Measurements from ENCODE around the gene LAMA5.

The LAMA5 gene

DNA sequence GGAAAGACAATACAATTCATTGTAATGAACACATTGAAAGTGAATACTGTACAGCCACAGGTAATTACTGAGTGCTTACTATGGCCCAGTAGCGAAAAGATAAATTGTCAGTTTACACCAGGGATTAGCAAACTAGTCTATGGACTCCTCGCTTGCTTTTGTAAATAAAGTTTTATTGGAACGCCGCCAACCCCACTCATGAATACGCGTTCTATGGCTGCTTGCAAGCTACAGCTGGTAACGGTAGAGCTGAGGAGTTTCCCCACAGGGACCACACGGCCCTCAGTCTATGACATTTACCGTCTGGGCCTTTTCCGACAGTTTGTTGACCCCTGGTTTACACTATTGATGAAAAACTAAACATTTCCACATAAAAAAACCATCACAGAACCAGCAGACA is 24.2 kb downstream of the LAMA5 start:
- DNase-seq = no peak

DNA sequence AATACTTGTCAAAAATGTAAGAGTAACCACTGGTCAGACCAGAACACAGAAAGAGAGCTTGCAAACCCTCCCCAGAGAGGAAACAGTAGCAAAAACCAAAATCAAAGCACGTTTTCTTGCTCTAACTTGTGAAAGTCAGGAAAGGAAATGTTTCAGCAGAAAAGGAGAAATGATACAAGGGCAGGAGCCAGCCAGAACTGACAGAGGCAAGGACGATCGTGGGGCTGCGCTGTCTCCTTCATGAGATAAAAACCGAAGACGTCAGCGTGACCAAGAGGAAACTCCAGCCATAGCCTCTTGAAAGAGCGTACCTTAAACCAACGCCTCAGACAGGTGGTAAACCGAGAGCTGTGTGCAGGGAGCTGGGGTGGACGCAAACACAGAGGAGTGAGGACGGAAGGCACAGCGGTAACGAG is 27.5 kb downstream of the LAMA5 start:
- DNase-seq = no peak

DNA sequence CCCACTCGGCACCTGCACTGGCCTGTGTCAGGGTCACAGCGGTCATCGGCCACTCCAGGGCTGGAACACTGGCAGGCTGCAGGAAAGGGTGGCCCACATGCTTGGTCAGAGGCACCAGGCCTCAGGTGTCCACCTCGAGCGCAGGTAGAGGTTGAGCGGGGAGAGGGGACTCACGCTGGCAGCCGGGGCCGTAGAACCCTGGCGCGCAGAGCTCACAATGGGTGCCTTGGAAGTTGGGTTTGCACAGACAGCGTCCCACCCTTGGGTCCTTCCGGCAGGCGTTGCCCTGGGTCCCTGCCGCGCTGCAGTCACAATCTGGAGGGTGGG is 28.9 kb downstream of the LAMA5 start:
- DNase-seq = no peak

DNA sequence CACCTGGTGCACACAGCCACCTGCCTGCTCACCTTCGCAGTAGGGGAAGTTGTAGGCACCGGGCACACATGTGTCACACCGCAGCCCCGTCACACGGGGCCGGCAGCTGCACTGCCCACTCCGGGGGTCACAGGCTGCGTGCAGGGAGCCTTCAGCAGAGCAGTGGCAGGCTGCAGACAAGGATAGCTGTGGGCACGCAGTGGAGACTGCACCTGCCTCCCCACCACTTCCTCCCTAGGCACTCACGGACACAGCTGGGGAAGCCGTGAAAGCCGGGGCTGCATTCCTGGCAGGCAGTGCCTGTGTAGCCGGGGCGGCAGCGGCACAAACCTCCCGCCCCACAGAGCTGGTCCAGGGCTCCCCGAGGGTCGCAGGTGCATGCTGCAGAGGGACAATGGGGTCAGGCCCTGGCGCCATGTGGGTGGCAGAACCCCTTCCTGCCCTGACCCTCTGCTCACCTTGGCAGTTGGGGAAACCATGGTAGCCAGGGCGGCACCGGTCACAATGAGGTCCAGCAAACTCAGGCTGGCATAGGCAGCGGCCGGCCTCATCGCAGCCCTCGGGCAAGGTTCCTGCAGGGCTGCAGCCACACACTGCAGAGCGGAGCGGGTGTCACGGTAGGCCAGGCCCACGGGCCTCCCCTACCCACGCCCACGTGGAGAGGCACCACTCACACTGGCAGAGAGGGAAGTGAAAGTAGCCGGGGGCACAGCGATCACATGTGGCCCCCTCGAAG is 29.4 kb downstream of the LAMA5 start:
- DNase-seq = no peak

DNA sequence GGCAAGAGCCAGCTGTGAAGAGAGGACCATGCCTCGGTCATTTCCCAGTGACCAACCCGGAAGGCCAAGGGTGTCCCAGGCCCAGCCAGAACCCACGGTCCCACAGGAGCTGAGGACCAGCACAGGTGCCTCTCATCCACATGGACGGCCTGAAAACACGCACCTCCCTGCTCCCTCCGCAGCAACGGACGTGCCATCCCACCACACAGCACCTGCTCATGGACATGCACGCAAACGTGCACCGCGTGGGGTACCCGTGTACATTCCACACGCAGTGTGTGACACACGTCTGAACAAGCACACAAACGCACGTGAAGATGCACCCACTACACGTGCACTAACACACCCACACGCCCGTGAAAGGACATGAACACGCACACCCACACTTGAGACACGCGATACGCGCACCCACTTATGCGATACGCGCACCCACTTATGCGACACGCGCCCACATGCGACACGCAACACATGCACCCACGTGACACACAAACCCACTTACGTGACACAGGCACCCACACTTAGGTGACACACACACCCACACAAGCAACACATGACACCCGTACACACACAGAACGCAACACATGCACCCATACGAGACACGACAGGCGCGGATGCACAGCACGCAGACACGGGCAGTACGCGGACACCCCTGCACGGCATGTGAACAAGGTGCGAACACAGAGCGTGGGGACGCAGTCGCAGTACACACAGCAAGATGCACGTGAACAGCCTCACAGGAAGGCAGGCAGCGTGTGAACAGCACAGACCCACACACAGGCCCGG is 30.1 kb downstream of the LAMA5 start:
- no peak for DNase-seq

DNA sequence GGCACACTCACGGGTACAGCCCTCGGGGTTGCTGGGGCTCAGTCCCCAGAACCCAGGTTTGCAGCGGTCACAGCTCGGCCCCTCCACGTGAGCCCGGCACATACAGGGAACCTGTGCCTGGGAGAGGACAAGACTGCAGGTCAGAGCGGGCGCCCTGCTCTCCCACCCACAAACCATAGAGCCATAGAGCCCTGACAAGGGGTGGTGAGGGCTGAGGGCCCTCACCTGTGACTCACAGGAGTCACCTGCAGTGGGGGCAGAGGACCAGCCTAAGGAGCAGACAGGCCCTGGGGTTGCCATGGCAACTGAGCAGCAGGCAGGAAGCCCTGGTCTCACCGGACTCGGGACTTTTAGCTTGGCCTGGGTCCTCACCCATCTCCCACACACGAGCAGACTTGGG is 30.8 kb downstream of the LAMA5 start:
- no peak for DNase-seq

DNA sequence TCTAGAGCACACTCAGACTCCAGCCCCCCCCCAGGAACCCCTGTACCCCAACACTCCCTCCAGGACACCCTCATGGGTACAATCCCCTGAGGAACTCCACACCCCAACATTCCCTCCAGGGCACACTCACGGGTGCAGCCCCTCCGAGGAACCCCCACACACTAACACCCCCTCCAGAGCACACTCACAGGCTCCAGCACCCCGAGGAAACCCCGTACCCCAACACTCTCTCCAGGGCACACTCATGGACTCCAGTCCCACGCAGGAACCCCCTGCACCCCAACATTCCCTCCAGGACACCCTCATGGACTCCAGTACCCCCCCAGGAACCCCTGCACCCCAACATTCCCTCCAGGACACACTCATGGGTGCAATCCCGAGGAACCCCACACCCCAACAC is 31.6 kb downstream of the LAMA5 start:
- DNase-seq = no peak

DNA sequence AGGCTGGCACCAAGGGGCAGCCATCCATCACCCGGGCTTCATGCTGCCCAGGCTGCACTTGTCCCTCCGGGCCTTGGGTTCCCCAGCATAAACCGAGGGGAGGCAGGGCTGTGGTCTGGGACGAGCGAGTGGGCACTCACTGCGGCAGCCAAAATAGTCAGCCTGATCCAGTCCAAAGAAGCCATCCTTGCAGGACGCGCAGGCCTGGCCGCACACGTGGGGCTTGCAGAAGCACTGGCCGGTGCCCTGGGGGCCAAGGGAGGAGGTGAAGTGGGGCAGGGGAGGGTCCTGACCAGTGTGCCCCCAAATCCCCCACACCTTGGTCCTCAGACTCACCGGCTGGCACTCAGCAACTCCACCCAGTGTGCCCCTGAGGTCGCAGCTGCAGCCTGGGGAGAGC is 32.2 kb downstream of the LAMA5 start:
- DNase-seq = no peak

DNA sequence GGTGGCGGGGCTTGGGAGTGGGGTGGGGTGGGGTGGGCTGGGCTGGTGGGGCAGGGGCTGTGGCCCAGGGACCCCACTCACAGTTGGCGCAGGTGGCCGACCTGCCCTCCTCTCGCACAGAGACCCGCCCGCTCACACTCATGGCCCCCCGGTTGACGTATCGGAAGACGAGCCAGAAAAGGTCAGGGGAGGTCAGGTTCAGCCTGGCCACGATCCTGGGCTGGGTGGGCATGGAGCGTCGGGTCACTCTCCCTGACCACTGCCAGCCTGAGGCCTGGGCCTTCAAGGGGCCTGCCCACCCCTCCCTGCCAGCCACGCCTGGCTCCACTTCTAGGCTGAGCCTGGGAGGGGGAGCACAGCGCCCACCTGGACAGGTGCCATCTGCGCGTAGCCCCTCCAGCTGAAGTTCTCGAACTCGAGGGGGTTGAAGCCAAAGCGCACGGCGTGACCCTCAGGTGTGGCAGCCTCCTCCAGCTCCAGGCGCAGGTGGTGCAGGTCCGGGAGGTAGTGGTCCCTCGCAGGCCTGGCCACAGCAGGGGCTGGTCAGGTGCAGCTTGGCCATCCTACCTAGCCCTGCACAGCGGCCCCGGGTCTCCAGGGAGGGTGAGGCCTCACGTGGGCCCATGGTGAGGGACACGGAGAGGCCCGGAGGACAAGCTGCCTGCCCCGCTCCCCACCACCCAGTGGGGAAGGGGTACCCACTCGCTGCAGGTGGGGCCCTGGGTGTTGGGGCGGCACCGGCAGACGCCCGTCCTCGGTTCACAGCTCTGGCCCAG is 33.1 kb downstream of the LAMA5 start:
- no peak for DNase-seq

DNA sequence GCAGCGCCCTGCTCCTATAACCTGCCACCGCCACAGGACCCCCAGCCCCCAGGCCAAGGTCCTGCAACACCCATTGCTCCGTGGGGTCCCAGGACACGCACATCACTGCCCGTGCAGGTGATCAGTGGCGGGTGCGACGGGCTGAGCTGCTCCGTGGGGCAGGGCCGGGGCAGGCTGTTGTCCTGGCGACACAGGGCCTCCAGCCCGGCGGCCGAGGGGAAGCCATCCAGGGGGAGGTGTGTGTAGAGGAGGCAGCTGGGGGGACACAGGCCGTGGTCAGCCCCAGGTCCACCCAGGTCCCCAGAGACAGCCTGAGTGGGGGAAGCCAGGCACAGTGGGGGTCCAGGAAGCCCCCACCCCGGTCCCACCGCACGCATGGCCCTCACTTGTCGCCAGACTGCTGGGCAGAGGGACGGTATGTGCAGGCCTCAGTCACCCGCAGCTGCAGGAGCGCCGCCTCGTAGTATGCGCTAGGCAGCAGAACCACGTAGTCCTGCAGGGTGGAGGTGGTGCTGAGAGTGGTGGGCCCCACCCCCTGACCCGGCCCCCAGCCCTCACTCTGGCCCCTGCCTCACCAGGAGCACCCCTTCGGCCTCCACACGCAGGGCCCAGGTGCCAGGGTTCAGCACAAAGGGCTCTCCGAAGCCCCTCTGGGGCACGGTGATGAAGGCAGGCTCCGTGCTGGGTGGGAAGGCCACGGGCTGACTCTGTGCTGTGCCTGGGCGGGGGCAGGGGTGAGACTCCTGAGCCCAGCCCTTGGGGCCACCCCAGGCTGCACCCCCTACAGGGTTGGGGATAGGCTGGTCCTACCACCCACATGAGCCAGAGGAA is 33.9 kb downstream of the LAMA5 start:
- DNase-seq = no peak

DNA sequence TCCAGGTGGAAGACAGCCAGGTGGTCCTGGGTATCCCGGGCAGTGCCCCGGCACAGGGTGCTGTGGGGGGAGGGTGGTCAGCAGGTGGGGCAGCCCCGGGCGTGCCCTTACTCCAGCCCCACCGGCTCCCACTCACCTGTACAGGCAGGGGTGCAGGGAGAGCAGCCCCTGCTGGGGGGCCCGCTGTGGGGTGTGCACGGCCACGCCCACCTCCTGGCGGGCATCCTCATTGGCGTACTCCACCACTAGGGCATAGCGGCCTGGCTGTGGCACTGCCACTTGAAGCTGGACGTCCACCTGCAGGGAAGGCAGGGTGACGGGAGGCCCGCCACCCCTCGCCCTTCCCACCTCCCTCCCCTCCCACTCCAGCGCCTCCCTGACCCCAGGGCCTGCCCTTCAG is 34.7 kb downstream of the LAMA5 start:
- no peak for DNase-seq

DNA sequence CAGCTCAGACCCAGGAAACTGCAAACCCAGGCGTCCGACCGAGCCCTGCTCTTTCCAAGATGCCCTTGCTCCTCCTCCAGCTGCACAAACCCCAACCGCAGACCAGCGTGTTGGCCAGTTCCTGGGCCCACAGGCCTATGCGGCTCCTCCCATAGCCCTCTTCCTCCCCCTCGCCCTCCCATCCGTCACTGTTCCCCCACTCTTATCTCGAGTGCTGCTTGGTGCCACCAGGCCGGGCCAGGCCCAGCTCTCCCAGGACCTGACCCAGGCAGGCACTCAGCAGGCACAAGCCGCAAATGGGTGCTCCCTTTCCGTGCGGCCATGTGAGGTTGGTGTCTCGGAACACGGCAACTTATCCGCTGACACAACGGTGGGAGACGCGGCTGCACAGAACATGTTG is 35.8 kb downstream of the LAMA5 start:
- DNase-seq = no peak

DNA sequence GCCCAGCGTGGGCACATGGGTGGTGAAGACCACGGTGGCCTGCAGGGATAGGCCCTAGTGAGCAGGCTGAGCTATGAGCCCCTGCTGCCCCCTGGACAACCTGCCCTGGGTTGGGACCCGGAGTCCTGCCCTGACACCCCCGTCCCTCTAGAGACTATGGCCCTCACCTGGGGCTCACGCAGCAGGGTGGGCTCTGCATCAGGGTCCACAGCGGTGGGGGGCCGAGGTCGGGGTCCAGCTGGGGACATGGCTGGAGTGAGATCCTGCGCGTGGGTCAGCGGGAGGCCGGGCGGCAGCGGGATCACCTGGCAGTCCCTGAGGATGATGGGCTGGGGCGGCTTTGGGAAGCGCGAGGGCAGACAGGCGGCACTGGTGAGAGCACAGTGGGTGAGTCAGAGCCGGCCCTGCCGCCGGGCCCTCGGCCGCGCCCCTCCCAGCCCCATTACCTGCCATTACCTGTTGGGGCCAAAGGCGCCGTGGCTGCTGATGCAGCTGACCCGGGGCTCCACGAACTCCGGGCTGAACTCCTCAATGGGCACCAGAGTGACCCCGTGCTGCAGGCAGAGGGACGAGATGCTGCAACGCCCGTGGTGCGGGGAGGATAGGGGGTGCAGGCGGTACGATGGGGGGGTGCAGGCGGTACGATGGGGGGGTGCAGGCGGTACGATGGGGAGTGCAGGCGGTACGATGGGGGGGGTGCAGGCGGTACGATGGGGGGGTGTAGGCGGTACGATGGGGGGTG is 36.4 kb downstream of the LAMA5 start:
- DNase-seq = no peak

DNA sequence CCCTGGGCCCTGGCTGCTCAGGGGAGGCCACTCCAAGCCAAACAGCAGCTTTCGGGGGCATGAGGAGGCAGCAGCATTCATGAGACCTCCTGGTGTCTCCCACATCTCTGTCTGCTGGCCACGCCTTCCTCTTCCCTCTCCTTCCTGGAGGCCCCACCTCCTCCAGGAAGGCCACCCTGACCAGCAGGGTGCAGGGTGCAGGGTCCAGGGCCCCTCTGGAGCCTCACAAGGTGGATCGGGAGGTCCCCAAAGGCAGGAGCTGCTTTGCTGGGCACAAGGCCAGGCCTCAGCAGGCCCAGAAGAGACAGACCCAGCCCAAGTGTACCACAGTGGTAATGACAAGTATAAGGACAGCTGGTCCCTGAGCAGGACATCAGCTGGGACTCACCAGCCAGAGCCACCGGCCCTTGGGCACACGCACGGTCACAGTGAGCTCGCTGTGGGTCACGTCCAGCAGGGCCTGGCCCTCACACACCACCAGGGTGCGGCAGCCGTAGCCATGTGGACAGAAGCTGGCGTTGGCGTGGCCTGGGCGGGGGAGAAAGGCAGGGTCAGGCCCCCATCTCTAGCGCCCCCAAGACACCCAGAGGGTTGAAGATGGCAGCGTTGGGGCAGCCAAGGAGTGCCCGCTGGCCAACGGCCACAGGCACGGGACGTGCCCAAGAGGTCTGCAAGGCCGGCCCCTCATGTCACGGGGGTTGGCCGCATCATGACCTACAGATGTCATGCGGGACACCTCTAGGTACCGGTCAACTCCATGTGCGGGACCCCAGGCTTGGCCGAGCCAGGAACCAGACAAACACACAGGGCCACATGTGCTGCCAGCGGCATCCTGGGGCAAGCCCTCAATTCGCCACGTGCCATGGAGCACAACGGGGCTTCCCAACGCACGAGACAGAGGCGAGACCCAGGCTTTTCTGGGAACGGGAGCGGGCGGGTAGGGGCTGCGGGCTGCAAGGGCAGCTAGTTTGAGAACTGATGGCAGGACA is 37.4 kb downstream of the LAMA5 start:
- DNase-seq = no peak

DNA sequence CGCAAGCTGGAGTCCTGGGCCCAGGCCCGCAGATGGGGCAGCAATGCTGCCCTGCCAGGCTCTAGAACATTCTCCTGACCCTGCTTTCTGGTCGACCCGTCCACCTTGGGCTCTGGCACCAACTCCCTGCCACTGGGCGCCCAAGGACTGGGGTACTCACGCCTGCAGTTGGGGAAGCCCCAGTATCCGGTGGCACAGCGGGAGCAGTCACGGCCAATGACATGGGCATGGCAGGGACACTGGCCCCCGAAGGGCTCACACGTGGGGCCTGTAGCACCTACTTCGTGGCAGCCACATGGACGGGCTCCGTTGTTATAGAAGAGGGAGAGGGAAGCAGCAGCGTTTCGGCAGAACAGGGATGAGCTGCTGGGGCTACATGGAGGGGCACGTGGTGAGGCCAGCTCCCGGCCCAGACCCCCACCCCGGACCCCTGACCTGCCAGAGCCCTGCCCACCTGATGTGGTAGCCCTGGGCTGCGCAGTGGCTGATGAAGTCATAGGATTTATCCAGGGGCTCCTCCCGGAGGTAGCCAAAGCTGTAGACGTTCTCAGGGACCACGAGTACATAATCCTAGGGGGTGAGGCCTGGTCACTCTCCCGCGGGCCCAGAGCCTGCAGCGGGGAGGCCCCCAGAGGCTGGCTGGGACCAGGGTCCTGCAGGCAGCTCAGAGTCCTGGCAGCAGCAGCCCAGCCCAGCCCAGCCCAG is 38.3 kb downstream of the LAMA5 start:
- no peak for DNase-seq

DNA sequence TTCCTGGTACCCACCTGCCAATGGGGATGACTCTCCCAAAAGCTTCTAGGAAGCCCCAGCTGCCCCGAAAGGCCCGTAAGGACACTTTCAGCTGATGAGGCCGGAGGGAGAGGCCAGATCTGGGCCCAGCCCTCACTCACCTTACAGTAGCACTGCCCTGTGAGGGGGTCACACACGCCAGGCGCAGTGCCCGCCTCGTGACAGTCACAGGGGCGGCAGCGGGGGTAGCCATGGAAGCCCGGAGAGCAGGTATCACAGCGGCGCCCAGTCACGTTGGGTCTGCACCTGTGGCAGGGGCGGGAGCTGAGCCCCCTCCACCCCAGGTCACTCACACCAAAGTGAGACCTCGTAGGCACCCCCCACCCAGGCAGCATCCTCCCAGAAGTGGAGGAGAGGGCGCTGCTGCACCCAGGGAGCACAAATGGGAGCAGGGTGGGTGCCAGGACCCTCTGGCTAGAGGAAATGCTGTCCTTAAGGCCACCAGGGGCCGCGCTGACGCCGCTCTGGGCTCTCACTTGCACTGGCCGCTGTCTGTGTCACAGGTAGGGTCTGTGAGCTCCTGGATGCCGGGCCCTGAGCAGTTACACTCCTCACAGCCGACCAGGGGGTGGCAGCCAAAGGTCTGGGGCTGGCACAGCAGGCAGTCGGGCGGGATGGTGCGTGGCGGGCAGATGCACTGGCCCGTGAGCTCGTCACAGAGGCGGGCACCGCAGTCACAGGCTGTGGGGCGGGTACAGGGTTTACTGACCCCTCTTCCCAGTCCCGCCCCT is 39.2 kb downstream of the LAMA5 start:
- no peak for DNase-seq

DNA sequence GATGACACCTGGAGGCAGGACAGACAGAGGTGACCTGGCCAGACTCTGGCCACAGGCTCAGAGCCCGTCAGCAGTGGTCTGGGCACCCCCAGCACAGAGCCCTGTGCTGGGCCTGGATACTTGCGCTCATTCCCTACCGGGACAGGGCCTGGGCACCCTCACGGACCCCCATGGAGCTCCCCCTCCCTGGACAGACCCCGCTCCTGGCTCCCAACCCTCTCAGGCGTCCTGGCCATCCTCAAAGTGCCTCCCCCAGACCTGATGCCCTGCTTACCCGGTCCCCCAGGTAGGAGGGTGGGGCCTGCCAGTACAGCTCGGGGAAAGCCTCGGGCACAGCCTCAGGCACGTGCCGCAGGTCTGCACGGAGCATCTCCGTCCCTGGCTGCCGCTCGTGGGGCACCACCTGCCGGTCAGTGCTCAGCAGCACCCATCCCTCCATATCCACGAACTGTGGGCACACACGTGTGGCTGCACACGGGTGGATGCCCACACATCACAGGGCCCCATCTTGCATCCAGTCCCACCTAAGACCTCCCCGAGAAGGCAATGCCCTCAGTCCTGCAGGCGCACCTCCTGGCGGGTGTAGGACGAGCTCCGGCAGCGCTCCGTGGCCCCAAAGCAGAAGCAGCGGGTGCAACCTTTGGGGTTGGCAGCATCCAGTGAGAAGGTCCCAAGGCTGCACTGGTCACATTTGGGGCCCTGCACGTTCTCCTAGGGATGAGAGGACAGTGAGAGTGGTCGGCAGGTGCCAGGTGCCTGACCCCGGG is 40.0 kb downstream of the LAMA5 start:
- no peak for DNase-seq

DNA sequence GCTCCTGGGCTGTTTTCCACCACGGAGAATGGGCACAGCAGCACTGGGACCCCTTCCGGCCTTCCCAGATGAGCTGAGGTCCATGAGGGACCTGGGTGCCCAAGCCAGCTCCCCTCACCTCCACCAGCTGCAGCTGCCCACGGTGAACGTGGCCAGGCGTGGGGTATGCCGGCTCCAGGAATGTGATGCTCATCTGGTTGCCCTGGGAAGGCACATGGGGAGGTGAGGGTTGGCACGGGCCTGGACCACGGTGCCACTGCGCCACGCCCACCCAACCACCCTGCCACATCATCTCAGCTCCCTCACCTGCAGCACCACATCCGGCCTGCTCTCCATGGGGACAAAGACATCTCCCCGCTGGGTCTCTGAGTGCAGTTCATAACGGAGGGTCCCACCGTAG is 40.6 kb downstream of the LAMA5 start:
- no peak for DNase-seq

All from stimulated activated CD8-positive, alpha-beta memory T cell treated with anti-CD3 and anti-CD28 coated beads, Interleukin-4, amount 100 ng/mL, for 48 hours (primary cell).